Measurements from ENCODE around the gene FBXL20. TPM values are rescaled to one million over a fixed set of nuclear protein-coding genes. Genes with fewer than 3 reads are reported as not detected.
"Not testable (repeated sequence)": the region's sequence is repeated elsewhere in the genome, so short reads cannot be mapped to it uniquely, and the experiment has no call there.

The FBXL20 gene
- total and polyA plus RNA-seq, 10 of the 15 experiments (the other 5 are each of a cell fraction or from before 2014, with no cell fraction given): 1.2 to 8.3 (median 4.4) TPM

DNA sequence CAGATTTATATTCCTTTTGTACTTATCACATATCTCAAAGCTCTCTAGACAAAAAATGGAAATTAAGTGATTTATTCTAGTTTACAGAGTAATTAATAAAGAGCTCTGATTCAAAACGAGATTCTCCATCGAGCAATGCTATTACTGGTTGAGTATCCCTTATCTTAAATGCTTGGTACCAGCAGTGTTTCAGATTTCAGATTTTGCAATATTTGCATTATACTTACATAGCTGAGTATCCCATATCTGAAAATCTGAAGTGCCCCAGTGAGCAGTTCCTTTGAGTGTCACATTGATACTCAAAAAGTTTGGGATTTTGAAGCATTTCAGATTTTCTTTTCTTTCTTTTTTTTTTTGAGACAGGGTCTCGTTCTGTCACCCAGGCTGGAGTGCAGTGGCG lies 118.3 kb downstream of the FBXL20 start (continued):
- no peak for TF ChIP-seq BACH1 (IDR thresholded peaks at IDR 0.05; ENCODE audit: borderline replicate concordance)
- TF ChIP-seq PAX5 (IDR thresholded peaks at IDR 0.05; ENCODE audit: borderline replicate concordance, low read depth, low read length): no peak
- TF ChIP-seq ASH2L (IDR thresholded peaks at IDR 0.05; ENCODE audit: borderline replicate concordance, low read depth): no peak
- no peak for TF ChIP-seq BRCA1 (IDR thresholded peaks at IDR 0.05; ENCODE audit: low read depth, low read length)
- TF ChIP-seq MTA3 (IDR thresholded peaks at IDR 0.05; ENCODE audit: borderline replicate concordance, low read length): no peak
- no peak for TF ChIP-seq SMC3 (IDR thresholded peaks at IDR 0.05; ENCODE audit: borderline replicate concordance, low read length)
- TF ChIP-seq RELA (IDR thresholded peaks at IDR 0.05; ENCODE audit: borderline replicate concordance, partially characterized antibody): no peak
- TF ChIP-seq, protein P1, sequence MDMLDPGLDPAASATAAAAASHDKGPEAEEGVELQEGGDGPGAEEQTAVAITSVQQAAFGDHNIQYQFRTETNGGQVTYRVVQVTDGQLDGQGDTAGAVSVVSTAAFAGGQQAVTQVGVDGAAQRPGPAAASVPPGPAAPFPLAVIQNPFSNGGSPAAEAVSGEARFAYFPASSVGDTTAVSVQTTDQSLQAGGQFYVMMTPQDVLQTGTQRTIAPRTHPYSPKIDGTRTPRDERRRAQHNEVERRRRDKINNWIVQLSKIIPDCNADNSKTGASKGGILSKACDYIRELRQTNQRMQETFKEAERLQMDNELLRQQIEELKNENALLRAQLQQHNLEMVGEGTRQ (IDR thresholded peaks at IDR 0.05; ENCODE audit: borderline replicate concordance, low read depth, low read length): no peak
- no peak for TF ChIP-seq SUZ12 (IDR thresholded peaks at IDR 0.05; ENCODE audit: unreplicated experiment)

DNA sequence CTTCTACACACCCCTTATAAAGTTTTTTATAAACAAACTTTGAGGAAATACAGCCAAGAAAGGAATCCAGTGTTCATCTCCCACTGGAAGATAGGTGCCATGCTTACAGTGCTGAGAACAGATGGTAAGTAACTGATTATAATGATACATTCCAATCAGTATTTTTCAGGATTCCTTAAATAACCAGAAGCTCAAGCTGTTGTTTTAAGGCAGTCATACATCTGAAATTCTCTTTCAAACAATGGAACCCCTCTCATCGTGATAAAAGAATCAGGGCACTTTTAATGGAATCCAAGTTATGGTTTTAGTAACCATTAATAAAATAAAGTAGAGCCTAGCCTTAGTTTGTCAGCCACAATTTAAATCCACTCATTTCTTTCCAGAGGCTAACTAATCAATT lies 119.6 kb downstream of the FBXL20 start:
- 100% methylated on average over 1 of the region's 1 CpG for WGBS (ENCODE audit: insufficient coverage, insufficient replicate concordance, low lambda C conversion rate, missing lambda C conversion rate)
- SMC1A ChIA-PET (ENCODE audit: uncharacterized antibody, unreplicated experiment): no interaction called here
- DNase-seq (ENCODE audit: low read depth, low spot score) (no peak), FAIRE-seq (no peak), ATAC-seq (no peak)
- Histone ChIP-seq H3K4me1 (ENCODE audit: control insufficient read depth, insufficient read depth, low read length) (no peaks in the 10 kb centered on the region), H3K27ac (ENCODE audit: control insufficient read depth, insufficient read depth) (no peak overlapping the region), H2AFZ (ENCODE audit: control insufficient read depth, low read depth, low read length) (no peak overlapping the region), H3K9me3 (replicated peaks; ENCODE audit: control insufficient read depth, insufficient read depth, low read length) (no peaks in the 10 kb centered on the region), H3K4me3 (no peak overlapping the region), H3K36me3 (ENCODE audit: control insufficient read depth in 2 of 2, insufficient read depth in 2 of 2, low read length in 1 of 2) (no peaks in the 10 kb centered on the region; a peak in 1 of 4 replicates), H3K79me2 (ENCODE audit: control insufficient read depth, insufficient read depth, low read length) (no peaks in the 10 kb centered on the region), H3K9ac (ENCODE audit: control insufficient read depth, insufficient read depth, low read length) (no peak overlapping the region), H3K27me3 (replicated peaks in 1 of 2; ENCODE audit: control insufficient read depth in 2 of 2, insufficient read depth in 2 of 2, low read length in 1 of 2) (no peaks in the 10 kb centered on the region), H4K20me1 (ENCODE audit: control insufficient read depth, insufficient read depth) (no peaks in the 10 kb centered on the region), H3K4me2 (ENCODE audit: control insufficient read depth, insufficient read depth) (no peak overlapping the region)
- RAD21 ChIA-PET (ENCODE audit: unreplicated experiment): no interaction called here
- in situ Hi-C loops (cut with MboI) (no loop called here), intact Hi-C loops (cut with micrococcal nuclease; ENCODE audit: unreplicated experiment) (loop anchor here (10.0 kb wide), 1 partner anchor 63 kb away; no protein-coding TSS in a partner anchor)
- CTCF ChIA-PET: interaction anchor here (1.5 kb wide), 1 partner anchor 266 kb away, joined by 4 read pairs; no protein-coding TSS in a partner anchor
- POLR2A ChIA-PET: interaction anchor here (0.5 to 1.4 kb wide), 2 partner anchors 10 to 419 kb away, joined by 3 to 4 read pairs; no protein-coding TSS in a partner anchor
- TF ChIP-seq SMC3 (IDR thresholded peaks at IDR 0.05; ENCODE audit: borderline replicate concordance, low read length): no peak
- no TSS peak for BruUV-seq (replicated peaks)

DNA sequence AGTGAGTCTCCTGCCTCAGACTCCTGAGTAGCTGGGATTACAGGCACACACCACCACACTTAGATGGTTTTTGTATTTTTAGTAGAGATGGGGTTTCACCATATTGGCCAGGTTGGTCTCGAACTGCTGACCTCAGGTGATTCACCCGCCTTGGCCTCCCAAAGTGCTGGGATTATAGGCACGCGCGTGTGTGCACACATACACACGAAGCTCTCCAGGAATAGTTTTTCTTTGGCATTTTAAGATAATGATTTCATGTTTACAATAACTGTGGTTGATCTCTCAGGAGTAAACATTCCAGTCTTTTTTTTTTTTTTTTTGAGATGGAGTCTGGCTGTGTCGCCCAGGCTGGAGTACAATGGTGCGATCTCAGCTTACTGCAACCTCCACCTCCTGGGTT lies 123.2 kb downstream of the FBXL20 start:
- BruUV-seq (replicated peaks); DNase-seq (ENCODE audit: low read depth, low spot score); H2AFZ ChIP-seq (ENCODE audit: control insufficient read depth, low read depth, low read length); SMC1A ChIA-PET (ENCODE audit: uncharacterized antibody, unreplicated experiment); H3K4me1 ChIP-seq (ENCODE audit: control insufficient read depth, insufficient read depth, low read length); H3K27ac ChIP-seq (ENCODE audit: control insufficient read depth, insufficient read depth); in situ Hi-C loops (cut with MboI); H3K9me3 ChIP-seq (replicated peaks; ENCODE audit: control insufficient read depth, insufficient read depth, low read length); H3K4me2 ChIP-seq (ENCODE audit: control insufficient read depth, insufficient read depth); POLR2A ChIA-PET; H4K20me1 ChIP-seq (ENCODE audit: control insufficient read depth, insufficient read depth); H3K4me3 ChIP-seq; H3K9ac ChIP-seq (ENCODE audit: control insufficient read depth, insufficient read depth, low read length); RAD21 ChIA-PET (ENCODE audit: unreplicated experiment); FAIRE-seq; ATAC-seq; intact Hi-C loops (cut with micrococcal nuclease; ENCODE audit: unreplicated experiment); H3K36me3 ChIP-seq (ENCODE audit: control insufficient read depth in 2 of 2, insufficient read depth in 2 of 2, low read length in 1 of 2); H3K27me3 ChIP-seq (replicated peaks in 1 of 2; ENCODE audit: control insufficient read depth in 2 of 2, insufficient read depth in 2 of 2, low read length in 1 of 2); H3K79me2 ChIP-seq (ENCODE audit: control insufficient read depth, insufficient read depth, low read length): not testable (repeated sequence)
- 100% methylated on average over 6 of the region's 8 CpGs for WGBS (ENCODE audit: insufficient coverage, insufficient replicate concordance, low lambda C conversion rate, missing lambda C conversion rate)
- CTCF ChIA-PET: interaction anchor here (0.6 kb wide), 1 partner anchor 1109 kb away, joined by 4 read pairs; no protein-coding TSS in a partner anchor

Measured in GM12878 (cell line).